GM19043 (cell line): ENCODE measurements around the gene RHBDD1.

Experiments
- ATAC-seq: cut with Tn5 transposase; IDR thresholded peaks from one replicate; pipeline ENCODE4 v1.9.1; 2021; ENCODE audit warnings: low read depth; ENCODE audit not compliant: unreplicated experiment

Gene RHBDD1

DNA sequence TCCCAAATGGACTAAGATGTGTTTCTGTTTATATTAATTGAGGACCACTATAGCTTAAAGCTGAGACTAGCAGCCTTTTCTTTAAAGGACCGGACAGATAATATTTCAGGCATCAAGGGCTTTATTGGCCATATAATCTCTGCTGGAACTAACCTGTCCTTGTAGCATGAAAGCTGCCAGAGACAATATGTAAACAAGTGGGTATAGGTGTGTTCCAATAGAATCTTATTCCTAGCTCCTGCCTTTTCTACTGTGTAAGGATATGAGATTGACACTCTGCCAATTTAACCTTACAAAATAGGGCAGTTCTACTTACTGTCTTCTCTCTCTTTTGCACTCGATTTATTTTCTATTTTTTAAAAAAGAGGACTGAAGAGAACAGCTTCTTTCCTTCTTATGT lies 74.0 kb downstream of the RHBDD1 start:
- no peak for ATAC-seq

DNA sequence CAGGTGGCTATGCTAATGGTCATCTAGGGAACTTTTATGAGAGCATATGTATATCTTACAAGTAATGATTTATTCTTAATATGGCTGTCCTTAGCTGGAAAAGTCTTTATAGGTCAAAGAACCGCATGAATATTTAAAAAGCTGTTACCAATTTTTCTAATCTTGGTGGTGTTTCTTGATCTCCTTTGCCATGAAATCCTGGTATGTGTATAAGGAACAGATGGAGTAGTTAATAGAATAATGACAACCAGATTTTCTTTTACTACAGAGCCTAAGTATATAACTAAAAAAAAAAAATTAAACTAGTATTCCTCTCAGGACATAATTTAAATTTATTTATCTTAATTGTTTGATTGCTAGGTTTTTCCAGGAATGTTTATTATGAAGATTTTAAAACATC lies 74.5 kb downstream of the RHBDD1 start:
- ATAC-seq: no peak

DNA sequence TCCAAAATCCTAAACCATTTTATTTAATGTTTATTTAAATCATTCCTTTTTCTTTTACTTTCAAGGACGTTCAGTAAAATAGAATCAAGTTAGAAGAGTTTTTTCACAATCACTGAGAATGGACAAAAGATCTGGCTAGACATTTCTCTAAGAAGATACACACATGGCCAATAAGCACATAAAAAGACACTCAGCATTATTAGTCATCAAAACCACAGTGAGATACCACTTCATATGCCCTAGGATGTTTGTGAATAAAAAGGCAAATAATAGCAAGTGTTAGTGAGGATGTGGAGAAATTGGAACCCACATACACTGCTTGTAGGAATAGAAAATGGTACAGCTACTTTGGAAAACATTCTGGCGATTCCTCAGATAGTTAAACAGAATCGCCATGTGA lies 76.1 kb downstream of the RHBDD1 start:
- ATAC-seq: no peak

DNA sequence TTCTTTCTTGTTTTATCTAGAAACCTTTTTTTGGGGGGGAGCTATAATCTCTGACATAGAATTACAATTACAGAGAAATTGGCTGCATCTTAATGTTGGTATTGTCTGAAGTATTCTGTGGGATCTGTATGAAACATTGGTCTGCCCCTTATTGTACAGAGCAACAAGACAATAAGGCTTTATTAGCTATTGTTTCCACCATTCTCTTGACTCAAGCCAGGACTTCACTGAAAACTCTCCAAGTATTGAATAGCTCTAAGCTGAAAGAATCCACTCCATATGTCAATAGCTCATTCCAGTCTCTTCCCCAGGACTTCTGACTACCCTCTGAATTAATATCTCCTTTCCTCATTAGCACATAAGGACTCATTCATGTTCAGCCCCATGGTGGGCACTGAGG lies 77.8 kb downstream of the RHBDD1 start:
- no peak for ATAC-seq

DNA sequence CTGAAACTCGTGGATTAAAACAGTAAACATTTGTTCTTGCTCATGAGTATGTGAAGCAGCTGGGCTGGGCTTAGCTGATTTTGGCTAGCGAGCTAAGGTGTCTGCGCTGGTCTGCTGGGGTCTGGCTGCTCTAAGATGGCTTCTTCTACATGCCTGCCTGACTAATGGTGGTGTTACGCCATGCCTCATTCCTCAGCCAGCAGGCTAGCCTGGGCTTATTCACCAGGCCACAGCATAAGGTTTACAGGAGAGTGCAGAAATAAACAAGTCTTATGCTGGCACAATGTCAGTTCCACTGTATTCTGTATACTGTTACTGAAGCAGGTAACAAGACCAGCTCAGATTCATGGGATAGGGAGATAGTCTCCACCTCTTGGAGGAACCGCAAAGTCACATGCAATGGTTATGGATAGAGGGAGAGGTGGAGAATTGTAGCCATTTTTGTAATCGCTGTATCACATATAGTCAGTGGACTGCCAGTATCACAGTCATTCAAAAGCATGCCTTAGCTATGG lies 80.0 kb downstream of the RHBDD1 start:
- no peak for ATAC-seq

DNA sequence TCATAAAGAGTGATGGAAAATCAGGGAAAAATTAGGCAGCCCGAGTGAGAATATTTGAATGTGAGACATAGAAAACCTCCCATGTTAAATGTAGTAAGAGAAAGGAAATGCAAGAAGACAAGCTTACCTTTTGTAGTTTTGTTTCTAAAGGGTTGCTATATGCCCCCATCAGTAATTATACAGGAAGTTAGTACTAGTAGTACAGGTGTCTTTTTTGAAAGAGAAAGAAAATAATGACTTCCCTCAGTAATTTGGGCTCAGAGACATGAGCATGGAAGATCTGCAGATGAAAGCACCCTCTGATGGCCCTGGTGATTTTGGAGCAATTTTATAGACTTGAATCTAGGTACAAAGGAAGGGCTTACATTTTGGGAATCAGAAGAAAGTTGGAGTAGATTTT lies 80.8 kb downstream of the RHBDD1 start:
- peak; percentile 86 for ATAC-seq

DNA sequence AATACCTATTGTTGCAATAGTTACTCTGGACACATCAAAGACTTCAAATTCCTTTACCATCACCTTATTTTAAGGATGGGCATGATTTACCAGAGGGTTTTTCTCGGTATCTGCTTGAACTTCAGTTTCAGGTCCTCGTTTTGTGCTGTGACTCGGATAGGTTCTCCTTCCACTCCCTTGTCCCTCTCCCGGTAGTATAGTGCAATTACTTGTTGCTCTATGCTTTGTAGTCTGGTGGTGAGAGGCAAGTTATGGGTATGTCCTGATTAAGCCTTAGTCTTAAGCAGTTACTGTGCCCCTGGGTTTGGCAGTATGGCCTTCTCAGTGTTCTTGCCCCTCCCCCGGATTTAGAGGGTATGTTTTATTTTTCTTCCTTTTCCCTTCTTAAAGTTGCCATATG lies 96.6 kb downstream of the RHBDD1 start:
- ATAC-seq: no peak

DNA sequence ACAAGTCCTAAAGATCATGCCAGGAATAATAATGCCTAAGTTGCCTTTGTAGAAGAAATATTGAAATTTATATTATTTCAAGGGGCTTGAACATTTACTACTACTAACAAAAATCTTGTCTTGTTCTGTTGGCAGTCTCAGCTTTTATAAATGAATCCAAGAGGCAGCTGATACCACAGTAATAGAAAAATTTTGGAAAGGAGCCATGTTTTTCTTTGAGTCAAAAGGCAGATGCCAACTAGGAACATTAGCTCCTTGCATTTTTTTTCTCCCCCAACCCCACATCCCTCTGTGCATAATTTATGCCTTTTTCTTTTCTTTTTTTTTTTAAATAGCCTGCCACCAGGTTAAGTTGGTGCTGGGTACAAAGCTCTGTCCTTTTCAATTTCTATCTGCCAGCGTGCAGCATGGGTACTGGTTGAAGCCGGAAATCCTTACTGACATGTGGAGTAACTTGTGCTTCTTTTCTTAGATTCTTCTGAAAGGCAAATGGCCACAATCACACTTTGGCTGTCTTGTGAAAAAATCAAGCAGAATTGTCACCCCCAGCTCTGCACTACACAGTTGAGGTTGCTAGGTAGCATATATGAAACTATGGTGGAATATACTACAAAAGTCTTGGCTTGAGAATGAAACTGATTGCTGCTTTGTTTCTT lies 98.8 kb downstream of the RHBDD1 start:
- no peak for ATAC-seq

DNA sequence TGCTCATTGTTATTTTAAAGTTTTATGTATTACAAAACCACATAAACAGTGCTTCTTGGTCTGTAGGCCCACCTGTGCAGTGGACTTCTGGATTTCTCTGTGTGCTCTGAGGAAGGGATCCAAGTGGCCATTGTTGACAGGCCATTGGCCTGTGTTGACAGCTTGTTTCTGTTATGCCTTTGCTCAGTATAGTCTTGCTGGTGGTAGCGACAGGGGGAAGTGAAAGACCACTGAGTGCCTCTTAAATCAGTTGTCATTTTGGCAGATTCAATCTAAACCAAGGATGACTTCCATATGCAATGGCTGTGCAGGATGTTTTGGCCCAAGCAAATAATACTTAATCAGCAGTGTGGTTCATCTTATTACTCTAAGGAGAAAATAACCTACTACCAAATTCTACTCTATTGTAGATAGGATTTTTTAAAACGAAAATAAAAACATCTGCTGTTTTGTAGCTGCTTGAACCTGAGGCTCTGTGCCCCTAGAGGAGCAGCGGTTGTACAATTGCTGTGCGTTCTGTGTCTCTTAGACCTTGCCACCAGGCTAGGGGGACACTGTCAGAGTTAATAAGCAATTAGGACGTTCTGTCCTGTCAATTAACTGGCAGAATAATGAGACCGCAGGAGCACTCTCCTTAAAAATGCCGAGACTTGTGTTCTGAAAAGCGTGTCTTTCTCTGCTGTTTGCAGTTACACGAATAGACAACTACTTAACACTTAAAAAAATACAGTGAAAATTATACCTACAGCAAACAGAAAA lies 108.2 kb downstream of the RHBDD1 start:
- ATAC-seq: peak; percentile 83

DNA sequence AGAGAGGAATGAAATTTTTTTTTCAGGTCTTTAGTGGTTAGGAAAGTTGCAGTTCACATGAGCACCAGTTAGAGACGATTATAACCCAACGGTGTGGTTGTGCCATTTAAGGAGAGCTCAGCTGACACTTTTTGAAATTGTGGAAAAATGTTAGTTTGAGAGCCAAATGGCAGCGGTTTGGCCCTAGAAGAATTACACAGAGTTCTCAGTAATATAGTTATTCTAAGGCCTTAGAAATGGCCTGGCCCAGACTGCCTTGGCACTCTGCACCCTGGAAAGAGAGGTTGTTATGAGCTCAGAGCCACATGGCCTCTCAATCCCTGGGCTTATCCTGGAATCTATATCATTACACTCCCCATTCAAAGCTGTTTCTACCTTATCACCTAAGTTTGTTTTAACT lies 117.4 kb downstream of the RHBDD1 start:
- no peak for ATAC-seq

DNA sequence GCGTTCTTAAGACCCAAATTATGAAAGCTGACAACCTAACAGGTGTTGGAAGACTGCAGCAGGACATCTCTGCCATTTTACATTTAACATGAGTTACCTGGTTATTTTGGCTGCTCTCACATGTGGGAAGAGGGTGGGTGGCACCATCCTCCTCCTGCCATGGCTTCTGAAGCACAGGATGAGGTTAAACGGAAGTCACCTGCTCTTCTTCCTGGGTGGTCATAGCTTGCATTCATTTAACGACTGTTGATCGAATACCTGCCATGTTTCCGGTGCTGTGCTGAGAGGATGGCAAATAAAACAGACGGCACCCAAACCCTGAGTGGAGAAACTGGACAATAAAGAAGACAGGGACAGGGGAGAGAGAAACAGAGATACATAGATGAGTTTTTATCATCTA lies 118.0 kb downstream of the RHBDD1 start:
- no peak for ATAC-seq

DNA sequence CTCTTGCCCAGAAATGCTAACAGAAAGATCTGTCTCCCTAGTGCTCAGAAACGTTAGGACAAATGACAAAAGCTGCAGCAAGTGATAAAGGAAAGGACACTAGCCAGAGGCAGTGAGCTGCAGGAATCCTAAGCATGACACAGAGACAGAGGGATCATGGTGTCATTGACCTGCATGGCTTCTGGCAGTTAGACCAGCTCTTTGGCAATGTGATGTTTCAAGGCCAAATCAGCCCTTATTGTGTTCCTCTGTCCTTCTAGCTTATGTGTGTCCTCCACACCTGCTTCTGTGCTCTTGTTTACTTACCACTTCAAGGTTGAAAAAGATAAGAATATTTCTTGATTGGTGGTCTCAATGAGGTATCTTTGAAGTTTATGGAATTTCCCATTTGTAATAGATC lies 120.8 kb downstream of the RHBDD1 start:
- ATAC-seq: no peak

DNA sequence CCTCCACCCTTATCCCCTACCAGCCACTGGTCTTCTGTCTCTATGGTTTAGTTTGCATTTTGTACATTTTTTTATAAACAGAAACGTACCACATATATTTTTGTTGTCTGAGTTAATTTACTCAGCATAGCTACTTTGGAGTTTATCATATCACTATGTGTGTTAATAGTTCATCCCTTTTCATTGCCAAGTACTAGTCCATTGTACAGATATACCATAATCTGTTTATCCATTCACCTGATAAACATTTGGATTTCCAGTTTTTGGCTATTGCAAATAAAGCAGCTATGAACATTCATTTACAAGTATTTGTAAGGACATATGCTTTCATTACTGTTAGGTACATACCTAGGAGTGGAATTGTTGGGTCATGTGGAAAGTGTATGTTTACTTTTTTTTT lies 123.6 kb downstream of the RHBDD1 start:
- no peak for ATAC-seq

DNA sequence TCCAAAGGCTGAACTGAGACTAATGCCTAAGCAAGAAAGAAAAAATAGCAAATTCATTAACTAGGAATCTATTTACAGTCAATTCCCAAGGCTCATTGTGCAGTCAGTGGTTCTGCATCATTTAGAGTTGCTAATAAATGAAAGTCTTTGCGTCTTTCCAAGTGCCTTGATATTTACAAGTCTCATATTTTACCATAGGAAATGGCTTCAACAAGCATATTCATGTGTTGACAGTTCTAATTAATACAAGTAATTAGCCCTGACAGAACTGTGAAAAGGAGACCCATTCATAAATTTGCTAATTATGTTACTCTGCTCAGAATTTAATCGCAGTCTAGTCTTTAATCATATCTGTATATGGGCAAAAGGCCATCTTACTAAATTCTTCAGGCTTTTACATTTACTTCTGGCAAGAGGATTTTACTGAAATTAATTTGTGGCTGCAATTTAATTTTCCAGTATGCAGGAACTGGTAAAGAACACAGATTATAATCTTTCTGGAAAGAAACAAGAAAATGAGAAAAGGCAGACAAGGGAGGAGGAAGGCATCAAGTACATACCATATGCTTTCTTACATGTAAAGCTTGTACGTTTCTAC lies 126.4 kb downstream of the RHBDD1 start:
- no peak for ATAC-seq

DNA sequence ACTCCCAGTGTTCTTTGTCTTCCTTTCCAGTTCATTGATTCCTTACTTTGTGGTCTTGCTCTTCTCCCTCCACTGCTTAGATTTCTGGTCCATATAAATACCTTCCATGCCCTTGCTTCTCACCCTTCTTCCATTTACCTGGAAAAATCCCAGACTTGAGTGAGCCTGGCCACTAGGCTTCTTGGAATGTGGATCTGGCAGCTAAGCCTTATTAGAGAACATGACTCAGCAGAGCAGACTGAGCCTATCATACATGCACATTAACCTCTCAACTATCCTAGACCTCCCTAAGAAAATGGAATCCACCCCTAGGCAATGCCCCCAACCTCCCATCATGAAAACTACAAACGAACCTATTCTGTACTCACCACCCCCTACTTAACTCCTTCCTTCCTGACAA lies 127.7 kb downstream of the RHBDD1 start:
- no peak for ATAC-seq

DNA sequence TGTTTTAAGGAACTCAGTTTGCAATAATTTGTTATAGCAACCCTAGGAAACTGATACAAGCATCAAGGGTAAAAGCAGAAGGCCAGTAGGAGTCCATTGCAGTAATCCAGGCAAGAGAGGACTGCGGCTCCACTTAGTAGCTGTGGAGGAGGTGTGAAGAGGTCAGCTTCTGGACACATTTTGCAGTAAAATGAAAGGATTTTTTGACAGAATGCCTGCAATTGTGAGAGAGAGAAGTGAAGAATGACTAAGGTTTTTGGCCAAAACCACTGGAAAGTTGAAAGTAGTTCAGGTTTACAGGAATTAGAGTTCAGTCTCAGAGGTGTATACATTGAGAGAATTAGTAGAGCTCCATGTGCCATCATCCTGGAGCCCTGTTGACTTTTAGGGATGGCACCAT lies 129.5 kb downstream of the RHBDD1 start:
- no peak for ATAC-seq

DNA sequence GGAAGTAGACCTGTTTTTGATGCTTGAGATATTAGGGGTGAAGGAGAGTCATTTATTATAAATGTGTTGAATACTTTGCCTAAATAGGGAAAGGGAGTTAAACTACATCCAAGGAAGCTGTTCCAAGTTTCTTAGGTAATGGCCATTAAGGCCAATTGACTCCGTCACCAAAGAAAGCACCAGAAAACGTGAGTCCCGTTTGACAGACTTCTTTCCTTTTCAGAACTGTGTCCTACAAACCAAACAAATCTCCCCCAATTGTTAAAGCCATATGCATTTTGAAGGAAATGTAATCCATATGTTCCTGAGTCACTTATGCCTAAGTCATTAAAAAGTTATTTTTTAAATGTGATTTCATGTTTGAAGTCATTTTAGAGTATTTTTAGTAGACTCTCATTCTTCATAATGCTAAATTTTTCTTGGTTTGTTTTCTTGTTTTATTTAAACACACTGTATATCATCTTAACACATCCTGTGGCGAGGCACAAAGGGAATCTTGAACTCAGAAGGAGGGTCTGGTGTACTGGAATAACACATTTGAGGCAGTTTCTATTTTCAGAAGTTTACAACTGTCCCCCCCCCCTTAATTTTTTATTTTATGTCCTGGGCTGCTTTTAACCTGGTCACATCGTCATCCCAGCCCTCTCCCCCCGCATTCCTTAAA lies 133.7 kb downstream of the RHBDD1 start:
- ATAC-seq: no peak

DNA sequence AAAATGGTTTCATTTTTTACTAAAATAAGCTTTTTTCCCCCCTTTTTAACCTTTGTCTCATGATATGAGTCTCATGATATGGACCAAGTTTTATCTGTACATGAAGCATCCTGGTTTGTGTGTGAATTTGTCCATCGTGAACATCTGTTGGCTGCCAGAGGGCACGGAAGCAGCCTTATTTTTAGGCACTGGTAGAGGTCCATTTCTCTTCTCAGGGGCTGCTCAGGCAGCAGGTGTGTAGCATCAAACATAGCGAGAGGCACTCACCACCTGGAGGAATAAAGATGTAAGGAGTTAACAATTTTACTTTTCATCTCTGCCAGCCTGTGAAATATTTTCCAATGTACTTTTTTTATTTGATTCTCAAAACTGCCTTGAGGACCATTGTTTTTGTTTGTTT lies 134.5 kb downstream of the RHBDD1 start:
- ATAC-seq: peak; percentile 74

DNA sequence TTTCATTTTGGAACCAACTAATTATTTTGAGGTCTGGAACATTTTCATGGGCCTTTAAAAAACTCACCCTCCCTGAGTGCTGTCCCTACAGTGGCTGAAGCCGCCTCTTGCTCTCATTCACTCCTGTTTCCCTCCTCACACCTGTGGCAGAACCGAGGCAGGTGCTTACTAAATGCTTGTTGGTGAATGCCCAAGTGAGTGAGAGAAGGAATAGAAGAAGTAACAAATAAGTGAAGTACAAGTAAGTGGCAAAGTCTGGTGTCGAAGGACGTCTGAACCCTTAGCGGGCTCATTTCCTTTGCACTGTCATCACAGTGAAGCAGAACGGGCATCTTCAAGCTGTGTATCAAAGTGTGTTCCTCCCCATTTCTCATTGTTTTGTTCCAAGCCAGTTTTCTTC lies 135.2 kb downstream of the RHBDD1 start:
- ATAC-seq: peak; percentile 45

DNA sequence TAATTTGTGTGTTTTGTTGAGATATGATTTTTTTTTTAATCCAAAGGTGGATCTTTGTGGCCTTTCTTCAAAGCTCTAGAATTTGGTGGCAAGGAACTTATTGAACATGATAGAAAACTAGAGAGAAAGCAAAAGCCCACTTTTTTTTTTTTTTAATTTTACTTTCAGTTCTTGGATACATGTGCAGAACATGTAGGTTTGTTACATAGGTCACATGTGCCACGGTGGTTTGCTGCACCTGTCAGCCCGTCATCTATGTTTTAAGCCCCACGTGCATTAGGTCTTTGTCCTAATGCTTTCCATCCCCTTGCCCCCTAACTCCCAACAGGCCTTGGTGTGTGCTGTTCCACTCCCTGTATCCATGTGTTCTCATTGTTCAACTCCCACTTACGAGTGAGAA lies 135.9 kb downstream of the RHBDD1 start:
- no peak for ATAC-seq

DNA sequence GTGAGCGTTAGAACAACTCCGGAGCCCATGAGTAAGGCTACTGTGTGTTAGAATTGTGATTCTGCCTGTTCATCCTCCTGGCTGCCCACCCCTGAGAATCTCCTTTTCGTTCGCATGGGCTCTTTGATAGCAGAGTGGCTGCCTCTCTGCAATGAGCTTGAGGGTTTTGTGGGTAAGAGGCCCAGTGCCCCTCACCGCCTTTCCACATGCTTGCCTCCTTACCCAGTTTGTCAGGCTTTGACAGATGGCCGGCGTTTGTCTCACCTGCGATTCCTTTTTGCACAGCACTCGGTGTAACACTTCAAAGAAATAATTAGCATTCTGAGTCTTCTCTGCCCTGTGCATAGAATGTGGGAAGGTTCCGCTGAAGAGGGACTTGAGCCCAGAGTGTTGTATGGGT lies 138.0 kb downstream of the RHBDD1 start:
- ATAC-seq: no peak
